HG03280 (cell line): Measurements from ENCODE around the gene CLEC16A.

Experiments
- ATAC-seq: cut with Tn5 transposase; IDR thresholded peaks from one replicate; pipeline ENCODE4 v1.9.1; 2021; ENCODE audit warnings: mild to moderate bottlenecking, moderate library complexity; ENCODE audit not compliant: unreplicated experiment

CLEC16A gene

GRCh38 chr16:11147754-11148444 lies 203.5 kb downstream of the CLEC16A start:
- no peak for ATAC-seq

GRCh38 chr16:11149011-11149616 lies 204.8 kb downstream of the CLEC16A start:
- ATAC-seq: no peak

GRCh38 chr16:11150190-11150589 lies 205.8 kb downstream of the CLEC16A start:
- no peak for ATAC-seq

- no peak for ATAC-seq
Measured at GRCh38 chr16:11151156-11151884, 207.0 kb downstream of the CLEC16A start.

GRCh38 chr16:11151885-11152629 lies 207.7 kb downstream of the CLEC16A start:
- ATAC-seq: no peak

- ATAC-seq: no peak
Measured at GRCh38 chr16:11152677-11153331, 208.4 kb downstream of the CLEC16A start.

- ATAC-seq: no peak
Measured at GRCh38 chr16:11155284-11155806, 211.0 kb downstream of the CLEC16A start.

- ATAC-seq: no peak
Measured at GRCh38 chr16:11156401-11156800, 212.0 kb downstream of the CLEC16A start.

- no peak for ATAC-seq
Measured at GRCh38 chr16:11157143-11157542, 212.8 kb downstream of the CLEC16A start.

- no peak for ATAC-seq
Measured at GRCh38 chr16:11158018-11158417, 213.7 kb downstream of the CLEC16A start.

GRCh38 chr16:11159282-11159681 lies 214.9 kb downstream of the CLEC16A start:
- ATAC-seq: no peak

GRCh38 chr16:11160676-11161115 lies 216.3 kb downstream of the CLEC16A start:
- ATAC-seq: no peak

GRCh38 chr16:11161439-11161838 lies 217.1 kb downstream of the CLEC16A start:
- ATAC-seq: no peak

GRCh38 chr16:11161974-11162373 lies 217.6 kb downstream of the CLEC16A start:
- no peak for ATAC-seq

GRCh38 chr16:11162586-11163268 lies 218.4 kb downstream of the CLEC16A start:
- ATAC-seq: no peak

- ATAC-seq: no peak
Measured at GRCh38 chr16:11163761-11164261, 219.4 kb downstream of the CLEC16A start.

GRCh38 chr16:11164482-11165270 lies 220.3 kb downstream of the CLEC16A start:
- ATAC-seq: no peak

GRCh38 chr16:11165349-11165748 lies 221.0 kb downstream of the CLEC16A start:
- no peak for ATAC-seq
